HG03159 (cell line): ENCODE results near the gene LRRC4C.

Source experiments
- ATAC-seq: cut with Tn5 transposase; IDR thresholded peaks from one replicate; pipeline ENCODE4 v1.9.1; 2021; ENCODE audit warnings: mild to moderate bottlenecking, moderate library complexity; ENCODE audit not compliant: unreplicated experiment

Gene LRRC4C

GRCh38 chr11:40722179-40722795 is 737.2 kb downstream of the LRRC4C start:
- no peak for ATAC-seq

DNA sequence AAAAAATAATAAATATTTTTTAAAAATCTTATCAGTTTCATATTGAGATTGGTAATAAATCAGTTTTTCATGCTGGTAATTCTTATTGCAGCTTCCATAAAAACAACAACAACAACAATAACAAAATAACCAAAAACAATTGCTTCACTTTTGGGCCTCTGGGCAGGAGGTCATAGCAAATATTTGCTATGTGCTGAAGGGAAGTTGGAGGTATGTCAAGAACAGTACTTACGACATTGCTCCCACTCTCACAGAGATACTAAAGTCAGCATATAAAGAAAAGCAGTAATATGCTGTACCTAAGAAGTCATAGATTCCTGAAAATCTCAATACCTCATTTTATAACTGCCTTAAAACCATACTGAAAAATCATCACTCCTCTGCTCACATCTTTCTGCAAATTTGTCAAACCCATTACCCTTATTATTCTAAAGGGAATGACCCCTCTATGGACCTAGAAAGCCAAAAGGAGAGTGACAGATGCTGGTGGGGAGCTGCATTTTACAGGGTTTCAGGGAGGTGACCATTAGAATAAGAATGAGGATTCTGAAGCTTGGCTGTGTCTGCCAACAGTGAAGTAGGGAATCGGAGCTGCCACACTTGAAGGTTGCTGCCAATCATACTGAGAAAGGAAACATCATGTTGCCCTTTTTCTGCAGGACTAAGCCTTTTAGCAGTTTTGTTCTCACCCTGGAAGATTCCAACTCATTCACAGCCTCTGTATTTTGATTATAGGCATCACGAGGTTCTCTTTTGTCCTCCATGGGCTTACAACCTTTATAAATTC is 742.9 kb downstream of the LRRC4C start:
- ATAC-seq, result no peak

DNA sequence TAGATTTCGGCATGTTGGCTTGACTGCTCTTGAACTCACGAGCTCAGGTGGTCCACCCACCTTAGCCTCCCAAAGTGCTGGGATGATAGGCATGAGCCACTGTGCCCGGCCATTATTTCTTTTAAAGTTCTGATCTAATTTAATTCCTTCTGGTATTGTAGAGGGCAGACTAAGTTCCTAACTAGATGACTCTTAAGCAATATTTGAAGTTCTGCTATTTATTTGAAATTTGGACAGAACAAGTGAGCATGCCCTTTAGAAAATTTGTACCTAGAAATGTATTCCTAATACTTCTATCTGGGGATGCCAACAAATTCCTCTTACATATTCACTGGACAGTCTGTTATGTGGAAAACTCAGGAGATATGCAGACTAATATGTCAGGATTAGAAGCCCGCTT is 746.4 kb downstream of the LRRC4C start:
- ATAC-seq, result no peak

DNA sequence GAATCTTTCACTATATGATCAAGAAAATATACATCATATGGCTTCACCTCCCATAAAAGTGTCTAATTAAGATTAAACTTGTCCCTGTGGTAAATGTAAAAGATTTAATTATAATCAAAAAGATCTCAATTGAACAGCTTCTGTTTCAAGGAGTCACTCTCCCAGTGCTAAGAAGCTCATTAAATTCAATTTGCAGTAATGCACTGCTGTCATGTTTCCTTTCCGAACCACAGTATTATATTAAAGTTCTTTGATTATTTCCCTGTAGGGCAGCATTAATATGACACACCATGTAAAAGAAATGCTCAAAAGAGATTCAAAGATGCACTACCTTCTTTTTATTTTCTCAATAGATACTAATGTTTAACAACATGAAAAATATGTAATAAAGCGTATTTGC is 758.4 kb downstream of the LRRC4C start:
- ATAC-seq, result no peak

DNA sequence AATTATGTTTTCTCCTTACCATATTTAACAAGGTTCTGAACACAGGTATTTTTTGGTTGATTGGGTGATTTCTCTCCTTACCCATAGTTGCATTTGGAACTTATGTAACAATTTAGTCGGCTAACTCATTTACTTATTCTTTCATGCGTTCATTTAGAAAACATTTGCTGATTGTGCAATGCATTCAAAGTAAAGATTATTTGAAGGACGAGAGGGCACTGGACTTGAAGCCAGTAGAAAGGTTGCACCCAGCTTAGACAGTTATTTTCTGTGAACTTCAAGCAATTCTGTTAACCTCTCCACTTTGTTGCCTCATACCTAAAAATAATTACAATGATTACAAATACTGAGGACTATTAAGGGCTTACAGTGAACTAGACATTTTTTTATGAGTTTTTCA is 769.6 kb downstream of the LRRC4C start:
- ATAC-seq, result no peak

- ATAC-seq, result no peak
These were observed 771.1 kb downstream of the LRRC4C start for GRCh38 chr11:40688369-40688768.

DNA sequence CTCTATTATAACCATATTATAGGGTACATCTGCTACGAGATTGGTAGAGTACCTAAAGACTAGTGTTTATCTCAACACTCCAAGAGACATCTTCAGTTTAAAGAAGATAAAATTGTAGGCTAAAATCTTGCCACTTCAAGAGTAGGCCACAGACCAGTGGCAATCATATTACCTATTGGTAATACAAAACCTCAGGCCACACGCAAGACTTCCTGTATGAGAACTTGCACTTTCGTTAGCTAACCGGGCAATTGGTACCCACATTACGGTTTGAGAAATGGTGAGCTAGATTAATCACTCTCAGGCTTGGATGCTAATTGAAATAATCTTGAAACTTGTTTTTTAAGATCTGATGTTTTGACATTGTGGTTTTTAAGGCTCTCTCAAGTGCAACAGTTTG is 772.7 kb downstream of the LRRC4C start:
- no peak for ATAC-seq

DNA sequence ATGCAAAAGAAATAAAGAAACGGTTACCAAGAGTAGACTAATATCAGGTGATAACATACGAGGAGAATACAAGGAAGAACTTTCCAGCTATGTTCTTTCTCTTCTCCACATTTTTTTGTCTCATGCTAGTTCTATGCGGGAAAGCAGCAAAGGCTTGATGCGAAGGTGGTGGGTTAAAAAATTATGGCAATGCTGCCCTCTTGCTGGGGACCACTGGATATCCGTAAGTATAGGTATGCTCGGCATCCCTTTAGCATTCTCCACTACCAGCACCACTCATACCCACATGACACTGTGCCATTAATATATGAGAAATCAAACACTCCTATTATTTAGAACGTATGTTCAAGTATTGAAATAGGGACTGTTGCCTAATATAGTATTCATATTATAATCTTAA is 776.4 kb downstream of the LRRC4C start:
- no peak for ATAC-seq

DNA sequence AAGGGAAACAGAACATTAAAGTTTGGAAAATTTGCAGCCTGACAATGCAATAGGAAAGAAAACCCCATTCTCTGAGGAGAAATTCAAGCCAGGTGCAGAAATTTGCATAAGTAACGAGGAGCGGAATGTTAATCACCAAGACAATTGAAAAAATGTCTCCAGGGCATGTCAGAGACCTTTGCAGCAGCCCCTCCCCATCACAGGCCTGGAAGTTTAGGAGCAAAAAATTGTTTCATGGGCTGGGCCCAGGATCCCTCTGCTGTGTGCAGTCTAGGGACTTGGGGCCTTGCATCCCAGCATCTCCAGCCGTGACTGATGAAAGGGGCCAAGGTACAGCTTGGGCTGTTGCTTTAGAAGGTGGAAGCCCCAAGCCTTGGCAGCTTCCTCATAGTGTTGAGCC is 780.2 kb downstream of the LRRC4C start:
- no peak for ATAC-seq

GRCh38 chr11:40647295-40647694 is 812.2 kb downstream of the LRRC4C start:
- ATAC-seq, result no peak

GRCh38 chr11:40642284-40642683 is 817.2 kb downstream of the LRRC4C start:
- ATAC-seq, result no peak

- ATAC-seq, result no peak
These were observed 839.8 kb downstream of the LRRC4C start for GRCh38 chr11:40619654-40620053.

- no peak for ATAC-seq
These were observed 852.7 kb downstream of the LRRC4C start for GRCh38 chr11:40606800-40607199.

GRCh38 chr11:40602866-40603552 is 856.4 kb downstream of the LRRC4C start:
- no peak for ATAC-seq

GRCh38 chr11:40597546-40598113 is 861.8 kb downstream of the LRRC4C start:
- no peak for ATAC-seq

GRCh38 chr11:40573254-40573891 is 886.1 kb downstream of the LRRC4C start:
- no peak for ATAC-seq

DNA sequence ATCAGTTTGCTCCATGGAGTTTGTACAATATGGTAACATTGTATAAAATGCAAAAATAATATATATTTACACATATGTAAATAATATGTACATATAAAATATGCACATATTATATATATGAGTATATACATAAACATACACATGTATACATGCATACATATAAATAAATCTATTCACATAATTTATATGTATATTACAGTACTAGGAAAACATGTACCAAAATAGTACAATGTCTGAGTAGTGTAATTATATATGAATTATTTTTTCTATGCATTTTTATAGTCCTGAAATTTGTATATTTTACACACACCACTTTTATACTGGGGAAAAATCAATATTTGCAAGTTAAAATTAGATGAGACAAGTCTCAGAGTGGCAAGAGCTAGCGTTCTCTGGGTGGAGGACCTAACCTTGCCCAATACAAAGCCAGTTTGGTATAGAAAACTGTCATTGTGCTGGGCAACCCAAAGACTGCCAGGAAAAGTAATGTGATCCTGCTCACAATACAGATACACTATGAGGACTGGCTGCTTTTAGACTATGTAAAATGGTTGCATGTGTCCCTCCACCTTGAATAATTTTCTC is 889.4 kb downstream of the LRRC4C start:
- no peak for ATAC-seq

- no peak for ATAC-seq
These were observed 892.1 kb downstream of the LRRC4C start for GRCh38 chr11:40567392-40567791.

DNA sequence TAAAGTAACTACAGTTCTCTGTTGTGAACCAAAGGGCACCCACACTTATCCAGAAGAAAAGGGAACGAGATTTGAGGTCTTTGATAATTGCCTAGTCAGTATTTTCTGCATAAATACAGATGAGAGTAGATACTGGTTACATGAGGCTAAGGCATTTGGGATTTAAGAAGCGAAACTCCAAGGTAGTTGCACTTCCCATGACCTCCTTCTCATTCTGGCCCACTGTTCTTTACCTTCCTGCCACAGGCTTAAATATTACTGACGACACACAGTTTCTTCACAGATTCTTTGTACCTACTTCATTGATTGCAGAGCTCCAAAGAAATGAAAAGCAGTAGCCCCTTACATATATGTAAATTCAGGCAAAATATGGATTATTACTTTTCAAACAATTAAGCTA is 915.3 kb downstream of the LRRC4C start:
- no peak for ATAC-seq

- ATAC-seq, result no peak
These were observed 916.6 kb downstream of the LRRC4C start for GRCh38 chr11:40542821-40543220.

DNA sequence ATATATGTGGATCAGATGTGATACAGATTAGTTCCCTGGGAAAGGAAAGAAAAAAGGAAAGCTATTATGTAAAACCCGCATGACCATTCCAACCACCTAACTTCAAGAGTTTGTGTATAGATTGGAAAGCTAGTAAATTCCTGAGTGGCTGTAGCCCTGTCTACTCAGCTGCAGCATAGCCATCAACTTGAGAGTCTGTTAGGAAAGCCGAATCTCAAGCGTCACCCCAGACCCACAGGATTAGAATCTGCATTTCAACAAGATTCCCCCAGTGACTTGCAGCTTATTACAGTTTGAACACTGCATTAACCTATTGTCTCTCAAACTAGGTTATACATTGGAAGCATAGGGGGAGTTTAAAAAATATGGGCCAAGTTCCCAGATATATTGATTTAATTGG is 921.7 kb downstream of the LRRC4C start:
- ATAC-seq, result no peak
